ENCODE results near the gene PNLIPRP1. TPM values are rescaled to one million over a fixed set of nuclear protein-coding genes. Genes with fewer than 3 reads are reported as not detected.

PNLIPRP1 gene
- total and polyA plus RNA-seq, 4 experiments from 2014 or later, result not detected

GRCh38 chr10:116602648-116603400, 12.1 kb downstream of the PNLIPRP1 start:
- Mint-ChIP-seq H3K4me3 (no peak overlapping the region), H3K27me3 (peaks cover 4 to 16% of the 10 kb centered on the region in 2 donors), H3K36me3 (no peaks in the 10 kb centered on the region), H3K9me3 (peaks cover 0 to 3% (median 0%) of the 10 kb centered on the region in 8 donors), H3K4me1 (no peaks in the 10 kb centered on the region), H3K27ac (no peak overlapping the region)
- POLR2A ChIA-PET (ENCODE audit: partially characterized antibody), result no interaction called here
- no peak overlapping the region for H3K27ac ChIP-seq (ENCODE audit: low read depth, low read length)
- no peaks in the 10 kb centered on the region for H3K27me3 ChIP-seq (ENCODE audit: insufficient read depth, low read length)
- intact Hi-C loops (cut with micrococcal nuclease), result no loop called here
- no peak overlapping the region for H3K4me3 ChIP-seq (ENCODE audit: low read length in 2 of 2)
- no peaks in the 10 kb centered on the region for H3K4me1 ChIP-seq (ENCODE audit: insufficient read depth, low read length)
- H3K9me3 ChIP-seq (ENCODE audit: control insufficient read depth in 1 of 2, low read length in 2 of 2), result no peaks in the 10 kb centered on the region
- no peaks in the 10 kb centered on the region for H3K36me3 ChIP-seq (ENCODE audit: insufficient read depth, low read length)
- no peak for DNase-seq
- CTCF ChIA-PET (ENCODE audit: partially characterized antibody), result no interaction called here

- Histone ChIP-seq H3K27ac (ENCODE audit: low read depth, low read length) (no peak overlapping the region), H3K9me3 (ENCODE audit: control insufficient read depth in 1 of 2, low read length in 2 of 2) (no peaks in the 10 kb centered on the region), H3K36me3 (ENCODE audit: insufficient read depth, low read length) (no peaks in the 10 kb centered on the region), H3K27me3 (ENCODE audit: insufficient read depth, low read length) (no peaks in the 10 kb centered on the region), H3K4me1 (ENCODE audit: insufficient read depth, low read length) (no peaks in the 10 kb centered on the region), H3K4me3 (ENCODE audit: low read length in 2 of 2) (no peak overlapping the region)
- POLR2A ChIA-PET (ENCODE audit: partially characterized antibody), result no interaction called here
- peaks cover 0 to 3% (median 0%) of the 10 kb centered on the region in 8 donors for H3K9me3 Mint-ChIP-seq
- DNase-seq, result no peak
- CTCF ChIA-PET (ENCODE audit: partially characterized antibody), result no interaction called here
- no peak overlapping the region for H3K27ac Mint-ChIP-seq
- H3K36me3 Mint-ChIP-seq, result no peaks in the 10 kb centered on the region
- H3K4me3 Mint-ChIP-seq, result no peak overlapping the region
- intact Hi-C loops (cut with micrococcal nuclease), result no loop called here
- peaks cover 5 to 23% of the 10 kb centered on the region in 2 donors for H3K27me3 Mint-ChIP-seq
- peaks cover 0 to 5% (median 0%) of the 10 kb centered on the region in 4 donors for H3K4me1 Mint-ChIP-seq
Observed at GRCh38 chr10:116606061-116606483, 15.3 kb downstream of the PNLIPRP1 start.

- Histone ChIP-seq H3K27me3 (ENCODE audit: insufficient read depth, low read length) (no peaks in the 10 kb centered on the region), H3K4me1 (ENCODE audit: insufficient read depth, low read length) (no peaks in the 10 kb centered on the region), H3K27ac (ENCODE audit: low read depth, low read length) (no peak overlapping the region), H3K9me3 (ENCODE audit: control insufficient read depth in 1 of 2, low read length in 2 of 2) (no peaks in the 10 kb centered on the region), H3K4me3 (ENCODE audit: low read length in 2 of 2) (no peak overlapping the region), H3K36me3 (ENCODE audit: insufficient read depth, low read length) (no peaks in the 10 kb centered on the region)
- H3K9me3 Mint-ChIP-seq, result peaks cover 0 to 3% (median 0%) of the 10 kb centered on the region in 8 donors
- CTCF ChIA-PET (ENCODE audit: partially characterized antibody), result no interaction called here
- intact Hi-C loops (cut with micrococcal nuclease), result no loop called here
- no peak for DNase-seq
- H3K27ac Mint-ChIP-seq, result no peak overlapping the region
- H3K36me3 Mint-ChIP-seq, result no peaks in the 10 kb centered on the region
- H3K4me3 Mint-ChIP-seq, result no peak overlapping the region
- POLR2A ChIA-PET (ENCODE audit: partially characterized antibody), result no interaction called here
- peaks cover 5 to 23% of the 10 kb centered on the region in 2 donors for H3K27me3 Mint-ChIP-seq
- peaks cover 0 to 5% (median 0%) of the 10 kb centered on the region in 4 donors for H3K4me1 Mint-ChIP-seq
Observed at GRCh38 chr10:116607336-116607735, 16.6 kb downstream of the PNLIPRP1 start.

- H3K27me3 Mint-ChIP-seq, result peaks cover 8 to 23% of the 10 kb centered on the region in 2 donors
Observed at GRCh38 chr10:116608686-116609594, 18.2 kb downstream of the PNLIPRP1 start.

GRCh38 chr10:116610443-116611152, 19.8 kb downstream of the PNLIPRP1 start:
- peaks cover 5 to 20% of the 10 kb centered on the region in 2 donors for H3K27me3 Mint-ChIP-seq
- H3K36me3 ChIP-seq (ENCODE audit: insufficient read depth, low read length), result no peaks in the 10 kb centered on the region
- ChIA-PET POLR2A (ENCODE audit: partially characterized antibody) (no interaction called here), CTCF (ENCODE audit: partially characterized antibody) (no interaction called here)
- H3K27ac ChIP-seq (ENCODE audit: low read depth, low read length), result no peak overlapping the region
- H3K4me1 ChIP-seq (ENCODE audit: insufficient read depth, low read length), result no peaks in the 10 kb centered on the region
- no peak overlapping the region for H3K27ac Mint-ChIP-seq
- no peak overlapping the region for H3K4me3 ChIP-seq (ENCODE audit: low read length in 2 of 2)
- H3K27me3 ChIP-seq (ENCODE audit: insufficient read depth, low read length), result no peaks in the 10 kb centered on the region
- DNase-seq, result no peak
- intact Hi-C loops (cut with micrococcal nuclease), result no loop called here
- H3K9me3 ChIP-seq (ENCODE audit: control insufficient read depth in 1 of 2, low read length in 2 of 2), result no peaks in the 10 kb centered on the region
- H3K9me3 Mint-ChIP-seq, result peaks cover 0 to 3% (median under 1%) of the 10 kb centered on the region in 8 donors
- no peak overlapping the region for H3K4me3 Mint-ChIP-seq
- H3K36me3 Mint-ChIP-seq, result no peaks in the 10 kb centered on the region
- peaks cover 0 to 5% (median 0%) of the 10 kb centered on the region in 4 donors for H3K4me1 Mint-ChIP-seq

More at GRCh38 chr10:116608686-116609594, 18.2 kb downstream of the PNLIPRP1 start:
- no peak overlapping the region for H3K27ac Mint-ChIP-seq
- no peaks in the 10 kb centered on the region for H3K27me3 ChIP-seq (ENCODE audit: insufficient read depth, low read length)
- no peak for DNase-seq
- H3K9me3 Mint-ChIP-seq, result peaks cover 0 to 3% (median 0%) of the 10 kb centered on the region in 8 donors
- no peaks in the 10 kb centered on the region for H3K36me3 ChIP-seq (ENCODE audit: insufficient read depth, low read length)
- no peaks in the 10 kb centered on the region for H3K4me1 ChIP-seq (ENCODE audit: insufficient read depth, low read length)
- H3K4me3 Mint-ChIP-seq, result peak overlapping the region in 1 of 8 donors; percentile 58
- no peaks in the 10 kb centered on the region for H3K36me3 Mint-ChIP-seq
- intact Hi-C loops (cut with micrococcal nuclease), result no loop called here
- H3K4me3 ChIP-seq (ENCODE audit: low read length in 2 of 2), result no peak overlapping the region
- H3K27ac ChIP-seq (ENCODE audit: low read depth, low read length), result no peak overlapping the region
- no peaks in the 10 kb centered on the region for H3K9me3 ChIP-seq (ENCODE audit: control insufficient read depth in 1 of 2, low read length in 2 of 2)
- ChIA-PET CTCF (ENCODE audit: partially characterized antibody) (no interaction called here), POLR2A (ENCODE audit: partially characterized antibody) (no interaction called here)
- peaks cover 0 to 5% (median 0%) of the 10 kb centered on the region in 4 donors for H3K4me1 Mint-ChIP-seq

GRCh38 chr10:116611153-116611545, 20.4 kb downstream of the PNLIPRP1 start:
- no peak for DNase-seq
- CTCF ChIA-PET (ENCODE audit: partially characterized antibody), result no interaction called here

More at GRCh38 chr10:116611153-116611545, 20.4 kb downstream of the PNLIPRP1 start:
- no peak overlapping the region for H3K27ac ChIP-seq (ENCODE audit: low read depth, low read length)
- Mint-ChIP-seq H3K4me1 (peaks cover 0 to 5% (median 0%) of the 10 kb centered on the region in 4 donors), H3K4me3 (no peak overlapping the region), H3K27ac (no peak overlapping the region), H3K36me3 (no peaks in the 10 kb centered on the region), H3K27me3 (peaks cover 4 to 17% of the 10 kb centered on the region in 2 donors), H3K9me3 (peaks cover 0 to 3% (median 2%) of the 10 kb centered on the region in 8 donors)
- POLR2A ChIA-PET (ENCODE audit: partially characterized antibody), result no interaction called here
- no peak overlapping the region for H3K4me3 ChIP-seq (ENCODE audit: low read length in 2 of 2)
- intact Hi-C loops (cut with micrococcal nuclease), result no loop called here
- no peaks in the 10 kb centered on the region for H3K9me3 ChIP-seq (ENCODE audit: control insufficient read depth in 1 of 2, low read length in 2 of 2)
- no peaks in the 10 kb centered on the region for H3K4me1 ChIP-seq (ENCODE audit: insufficient read depth, low read length)
- H3K36me3 ChIP-seq (ENCODE audit: insufficient read depth, low read length), result no peaks in the 10 kb centered on the region
- H3K27me3 ChIP-seq (ENCODE audit: insufficient read depth, low read length), result no peaks in the 10 kb centered on the region

Measured in CD4-positive, alpha-beta memory T cell (primary cell).